Medulla oblongata (tissue), 1 donor: ENCODE data around the gene ADGRL2.

Source experiments
- DNase-seq: peaks from one replicate; pipeline ENCODE4 v3.0.0-alpha.2; 2015; ENCODE audit errors: extremely low spot score

The ADGRL2 gene

DNA sequence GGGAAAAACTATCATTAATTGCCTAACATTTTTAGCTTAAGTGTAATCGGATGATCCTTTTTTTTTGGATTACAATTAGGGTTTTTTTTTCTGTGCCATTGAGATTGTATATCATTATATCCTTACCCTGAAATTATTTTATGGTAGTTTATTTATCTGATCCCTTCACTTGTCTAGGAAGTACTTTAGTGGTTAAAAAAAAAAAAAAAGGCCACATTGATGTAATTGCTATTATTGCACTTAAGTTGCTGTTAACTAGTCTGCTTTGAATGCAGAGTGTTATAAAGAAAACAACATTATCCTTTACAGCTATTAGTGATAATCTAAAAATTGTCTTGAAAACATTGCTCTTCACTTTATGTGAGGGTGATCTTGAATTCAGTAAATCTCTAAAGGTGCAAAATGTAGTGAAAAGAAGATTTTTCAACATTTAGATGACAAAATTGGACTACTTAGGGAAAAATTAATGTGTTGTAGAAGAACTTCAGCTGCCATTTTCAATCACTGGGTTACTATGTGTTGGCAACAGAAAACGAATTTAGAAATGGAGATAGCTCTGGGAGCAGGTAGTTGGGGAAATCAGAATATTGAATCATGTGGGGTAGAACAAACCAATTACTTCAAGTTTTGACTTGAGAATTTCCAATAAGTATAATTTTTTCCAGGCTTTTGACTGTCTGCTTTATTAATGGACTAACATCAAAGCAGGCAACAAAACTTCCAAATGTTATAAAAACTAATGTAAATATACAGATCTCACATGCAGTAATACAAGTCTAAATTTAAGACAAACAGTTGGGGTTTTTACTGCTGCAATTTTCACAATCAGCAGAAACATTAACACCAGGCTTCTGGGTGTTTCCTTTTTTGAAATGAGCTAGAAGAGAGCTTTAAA lies 5.0 kb downstream of the ADGRL2 start:
- no peak for DNase-seq

DNA sequence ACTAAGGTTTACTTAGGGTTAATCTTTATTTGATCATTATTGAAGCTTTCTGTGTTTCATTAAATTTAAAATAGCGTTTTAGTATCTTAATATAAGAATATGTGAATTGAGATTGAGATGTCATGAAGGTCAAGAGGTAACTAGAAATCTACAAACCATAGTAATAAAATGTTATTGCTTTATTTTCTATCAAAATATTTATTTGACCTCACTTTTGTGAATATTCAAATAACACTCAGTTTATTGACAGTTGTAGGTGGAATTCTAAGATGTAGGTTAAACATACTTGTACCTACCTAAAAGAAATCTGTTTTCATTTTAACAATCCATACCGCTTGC lies 5.7 kb downstream of the ADGRL2 start:
- no peak for DNase-seq

- DNase-seq = no peak
These were observed 8.0 kb downstream of the ADGRL2 start for GRCh38 chr1:81808760-81809159.

DNA sequence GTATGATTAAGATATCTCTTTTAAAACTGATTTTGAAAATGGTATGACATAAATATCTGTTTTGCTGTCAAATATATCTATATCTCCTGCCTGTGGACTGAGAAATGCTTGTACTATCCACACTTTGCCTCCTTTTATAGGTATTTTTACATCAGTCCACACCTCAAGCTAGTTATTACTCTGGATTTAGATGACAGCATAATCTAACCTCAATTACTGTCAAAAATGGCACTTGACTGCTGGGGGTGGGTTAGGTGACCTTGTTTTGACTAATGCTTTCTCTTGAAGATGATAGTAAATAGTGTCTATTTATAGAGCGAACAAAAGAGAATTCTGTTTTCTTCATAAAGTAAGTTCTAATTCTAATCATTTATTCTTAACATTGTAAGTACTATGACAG lies 9.1 kb downstream of the ADGRL2 start:
- DNase-seq = no peak

- DNase-seq = no peak
These were observed 11.1 kb downstream of the ADGRL2 start for GRCh38 chr1:81811757-81812371.

- no peak for DNase-seq
These were observed 12.0 kb downstream of the ADGRL2 start for GRCh38 chr1:81812712-81813111.

DNA sequence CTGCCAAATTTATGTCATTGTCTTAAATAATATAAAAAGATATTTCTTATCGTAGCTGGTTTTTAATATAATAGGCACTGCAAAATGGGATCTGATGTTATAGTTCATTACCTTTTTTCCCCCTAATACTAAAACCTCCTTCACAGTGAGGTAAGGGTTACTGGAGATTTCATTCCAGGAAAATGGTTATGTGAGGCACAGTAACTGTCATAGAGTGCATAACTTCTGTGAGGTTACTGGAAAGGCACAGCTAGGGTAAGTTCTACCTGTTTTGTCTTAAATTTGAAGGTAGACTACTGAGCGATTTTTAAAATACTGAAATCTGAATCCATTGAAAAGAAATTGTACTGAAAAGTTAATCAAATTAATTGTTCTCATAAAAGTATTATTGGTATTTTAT lies 13.0 kb downstream of the ADGRL2 start:
- no peak for DNase-seq

- DNase-seq = no peak
These were observed 18.9 kb downstream of the ADGRL2 start for GRCh38 chr1:81819613-81820012.

- no peak for DNase-seq
These were observed 20.0 kb downstream of the ADGRL2 start for GRCh38 chr1:81820765-81821164.

GRCh38 chr1:81823082-81823481 lies 22.3 kb downstream of the ADGRL2 start:
- no peak for DNase-seq

GRCh38 chr1:81824759-81825158 lies 24.0 kb downstream of the ADGRL2 start:
- DNase-seq = no peak

DNA sequence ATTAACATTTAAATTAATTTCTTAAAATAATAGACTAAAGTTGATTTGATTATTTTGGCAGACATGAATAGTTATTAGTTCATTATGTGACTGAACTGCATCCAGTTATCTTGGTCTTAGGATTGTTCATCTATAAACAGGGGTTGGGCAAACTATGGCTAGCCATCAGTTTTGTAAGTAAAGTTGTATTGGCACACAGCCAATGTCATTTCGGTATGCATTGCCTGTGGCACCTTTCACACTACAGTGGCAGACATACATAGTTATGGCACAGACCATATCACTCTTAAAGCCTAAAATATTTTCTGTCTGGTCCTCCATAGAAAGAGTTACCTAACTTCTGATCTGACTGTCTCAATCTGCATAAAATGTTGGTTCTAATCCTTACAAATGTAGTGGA lies 27.2 kb downstream of the ADGRL2 start:
- DNase-seq = no peak

GRCh38 chr1:81832573-81832972 lies 31.8 kb downstream of the ADGRL2 start:
- no peak for DNase-seq

DNA sequence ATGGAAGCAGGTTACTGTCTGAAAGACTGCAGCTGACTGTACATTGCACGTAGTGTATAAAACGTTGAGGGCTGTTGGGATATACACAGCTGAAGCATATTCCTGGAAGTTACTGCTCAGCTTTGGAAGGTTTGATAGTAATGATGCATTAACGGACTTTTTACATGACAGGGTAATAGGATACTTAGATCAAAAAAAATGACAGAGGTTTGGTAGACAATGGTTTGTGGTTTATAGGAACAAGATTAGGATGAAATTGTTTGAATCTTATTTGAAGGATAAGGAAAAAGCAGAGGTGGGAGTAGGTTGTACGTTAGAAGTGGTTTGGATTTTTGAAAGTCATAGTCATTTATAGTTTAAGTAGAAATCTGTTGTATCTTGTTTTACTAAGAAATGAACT lies 33.0 kb downstream of the ADGRL2 start:
- DNase-seq = no peak

DNA sequence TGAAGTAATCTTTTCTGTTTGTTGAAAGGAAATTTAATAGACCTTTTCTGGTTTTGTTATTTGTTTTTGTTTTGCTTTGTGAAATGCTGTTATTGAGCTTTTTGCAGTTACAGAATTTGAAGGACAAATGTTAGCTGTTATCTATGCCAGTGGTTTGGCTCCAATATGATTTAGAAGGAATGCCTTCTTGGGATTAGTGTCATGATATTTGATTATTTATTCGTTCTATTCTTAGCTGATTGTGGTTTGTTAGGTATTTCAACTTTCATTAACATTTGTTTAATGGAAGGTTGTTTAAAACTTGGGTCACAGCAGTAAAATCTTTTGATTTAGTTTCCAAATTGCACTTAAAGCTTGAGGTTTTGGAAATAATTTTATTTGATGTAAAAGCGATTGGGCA lies 33.5 kb downstream of the ADGRL2 start:
- DNase-seq = no peak

GRCh38 chr1:81834921-81835698 lies 34.4 kb downstream of the ADGRL2 start:
- DNase-seq = no peak

DNA sequence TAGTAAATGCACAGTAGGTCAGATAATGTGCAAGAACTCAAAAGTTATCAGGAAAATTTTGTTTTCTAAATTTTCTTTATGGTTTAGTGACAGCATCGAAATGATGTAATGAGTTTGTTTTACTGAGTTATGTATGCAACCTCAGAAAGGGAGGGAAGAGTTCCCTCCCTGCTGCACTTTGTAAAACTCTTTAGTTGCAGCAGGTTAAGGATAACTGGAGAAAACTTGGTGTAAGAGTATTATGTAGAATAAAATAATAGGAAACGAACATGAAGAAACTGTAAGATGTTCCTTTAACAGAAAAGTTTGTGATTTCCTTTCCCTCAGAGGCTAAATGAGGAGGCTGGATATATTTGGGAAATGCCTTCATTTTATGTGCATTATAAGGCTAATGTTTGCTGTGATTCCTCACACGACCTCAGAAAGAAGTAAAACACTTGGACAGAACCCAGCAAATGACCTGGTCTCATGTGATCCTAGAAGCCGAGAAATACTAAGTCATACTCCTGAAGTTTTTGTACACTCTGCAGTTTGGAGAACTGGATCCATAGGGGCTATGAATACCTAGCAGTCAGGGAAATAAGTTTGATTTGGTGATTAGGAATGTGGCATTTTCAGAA lies 35.4 kb downstream of the ADGRL2 start:
- no peak for DNase-seq

DNA sequence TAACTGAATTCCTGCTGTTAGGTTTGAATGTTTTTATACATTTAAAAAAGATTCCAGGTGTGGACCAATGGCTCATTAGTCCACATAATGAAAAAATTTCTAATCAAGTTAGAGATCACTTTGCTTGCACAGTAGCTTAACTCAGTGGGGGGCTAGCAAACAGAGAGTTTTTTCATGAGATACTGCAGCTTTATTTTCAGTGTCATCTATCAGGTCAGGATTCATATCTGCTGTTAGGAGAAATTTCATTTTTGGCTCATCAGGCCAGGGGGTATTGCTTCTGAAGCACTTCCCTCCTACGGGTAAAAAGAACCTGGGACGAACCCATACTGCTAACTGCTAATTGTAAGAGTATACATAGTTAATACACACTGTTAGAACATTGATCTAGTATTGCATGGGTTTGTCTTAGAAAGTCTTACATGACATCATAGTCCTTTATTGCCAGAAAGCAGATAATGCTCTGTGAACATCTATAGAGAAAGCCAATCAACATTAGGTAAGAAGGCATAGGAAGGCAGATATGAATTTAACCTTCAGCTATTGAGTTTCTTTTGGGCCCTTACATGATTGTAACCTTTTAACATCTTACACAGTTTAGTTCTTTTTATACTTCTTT lies 38.0 kb downstream of the ADGRL2 start:
- no peak for DNase-seq

DNA sequence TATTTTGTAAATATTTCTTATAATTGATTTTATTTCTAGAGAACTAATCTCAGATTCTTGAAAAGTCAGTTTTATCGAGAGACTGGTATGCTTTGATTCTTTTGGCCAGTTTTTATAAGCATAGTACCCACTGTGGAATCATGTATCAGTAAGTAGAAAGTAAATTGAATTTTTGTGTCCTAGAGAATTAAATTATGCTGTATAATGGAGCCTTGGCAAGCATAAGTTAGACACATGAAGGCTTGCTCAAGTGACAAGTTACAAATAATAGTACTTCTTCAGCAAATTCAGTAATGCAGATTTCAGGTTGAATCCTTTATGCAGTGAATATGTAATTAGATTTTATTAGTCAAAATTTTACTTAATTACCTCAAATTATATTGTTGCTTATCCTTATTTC lies 40.1 kb downstream of the ADGRL2 start:
- no peak for DNase-seq

DNA sequence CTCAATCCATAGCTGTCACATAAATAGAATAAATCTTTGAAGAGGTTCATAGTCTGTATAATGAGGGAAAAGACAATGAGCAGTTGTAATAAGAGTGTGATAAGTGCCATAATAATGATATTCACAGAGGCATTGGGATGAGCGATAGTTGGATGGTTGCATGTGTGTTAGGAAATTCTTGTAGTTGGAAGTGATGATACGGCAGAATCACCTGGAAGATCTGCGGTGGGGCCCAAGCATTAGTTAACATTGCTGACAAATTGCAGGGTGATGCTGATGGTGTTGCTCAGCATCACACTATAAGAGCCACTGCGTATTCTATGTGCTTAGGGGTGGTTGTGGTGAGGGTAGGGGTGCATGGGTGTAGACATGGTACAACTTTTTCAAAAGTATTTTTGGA lies 41.1 kb downstream of the ADGRL2 start:
- no peak for DNase-seq

DNA sequence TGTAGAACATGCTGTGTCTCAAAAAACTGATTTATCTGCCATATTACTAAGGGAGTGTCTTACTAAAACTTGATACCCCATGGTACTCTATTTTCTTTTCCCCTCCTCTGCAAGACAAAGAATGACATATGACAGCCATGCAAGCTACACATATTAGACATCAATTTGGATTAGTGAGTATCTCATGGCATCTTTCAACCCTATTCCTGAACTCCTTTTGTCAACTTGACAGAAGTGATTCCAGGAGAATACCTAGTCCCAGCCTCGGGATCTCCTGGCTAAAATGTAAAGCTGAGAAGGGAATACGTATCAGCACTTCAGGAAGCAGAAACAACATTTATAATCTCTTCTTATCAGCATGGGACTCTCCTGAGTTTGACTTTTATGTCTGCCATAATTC lies 43.7 kb downstream of the ADGRL2 start:
- no peak for DNase-seq

DNA sequence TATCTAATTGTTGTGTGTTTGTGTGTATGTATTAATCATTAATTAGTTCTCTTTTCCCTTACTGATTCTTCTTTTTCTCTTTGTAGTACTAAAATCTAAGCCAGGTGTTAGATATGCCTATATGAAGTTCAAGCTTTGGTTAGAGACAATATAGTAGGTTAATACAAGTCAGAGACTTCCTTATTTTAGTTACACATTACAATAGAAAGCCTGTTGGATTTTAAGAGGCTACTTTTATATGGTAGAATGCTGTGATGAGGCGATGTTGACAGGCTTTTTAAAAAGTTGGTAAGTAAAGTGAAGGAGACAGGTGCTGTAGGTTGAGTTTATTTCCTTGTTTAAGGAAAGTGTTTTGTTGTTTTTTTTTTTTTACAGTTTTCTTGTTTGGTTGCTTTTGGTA lies 45.9 kb downstream of the ADGRL2 start:
- DNase-seq = no peak
